ENCODE results near the gene XYLT1. TPM values are rescaled to one million over a fixed set of nuclear protein-coding genes. Genes with fewer than 3 reads are reported as not detected.

Gene XYLT1
- total RNA-seq, 5 donors from 2014 or later (not counting 1 experiment from before 2014, with no cell fraction given), result 25.8 to 70.6 (median 57.8) TPM

- ChIA-PET POLR2A (no interaction called here), CTCF (no interaction called here)
- Mint-ChIP-seq H3K27ac (no peak overlapping the region), H3K27me3 (no peaks in the 10 kb centered on the region), H3K36me3 (peaks cover 53% of the 10 kb centered on the region), H3K4me1 (peaks cover 12 to 27% (median 22%) of the 10 kb centered on the region in 3 donors), H3K4me3 (no peak overlapping the region), H3K9me3 (no peaks in the 10 kb centered on the region)
- Histone ChIP-seq H3K27ac (ENCODE audit: low read length) (no peak overlapping the region), H3K36me3 (ENCODE audit: control insufficient read depth in 2 of 2, extremely low read depth in 1 of 2, insufficient read depth in 1 of 2, low read length in 1 of 2) (peaks cover 0 to 5% of the 10 kb centered on the region in 2 donors), H3K9me3 (no peaks in the 10 kb centered on the region), H3K27me3 (replicated peaks in 1 of 2; ENCODE audit: control insufficient read depth in 2 of 2, extremely low read depth in 1 of 2, insufficient read depth in 2 of 2, low read length in 1 of 2) (no peaks in the 10 kb centered on the region), H3K4me1 (ENCODE audit: control insufficient read depth in 1 of 2, extremely low read depth in 1 of 2, insufficient read depth in 2 of 2, low read length in 2 of 2) (peaks cover 9 to 14% of the 10 kb centered on the region in 2 experiments), H3K4me3 (ENCODE audit: control insufficient read depth in 1 of 2, extremely low read depth in 1 of 2, low read length in 1 of 2) (no peak overlapping the region)
- WGBS (ENCODE audit: insufficient coverage), result 90% methylated on average over 17 of the region's 17 CpGs
- ATAC-seq (replicated peaks in 1 of 4) (no peak), DNase-seq (no peak)
Measured at GRCh38 chr16:17108596-17108995, 362.2 kb downstream of the XYLT1 start.

- peak in 1 of 4 experiments; percentile 9 for ATAC-seq (replicated peaks in 1 of 4)
- H3K36me3 Mint-ChIP-seq, result peaks cover 51% of the 10 kb centered on the region
- DNase-seq, result no peak
- H3K9me3 Mint-ChIP-seq, result no peaks in the 10 kb centered on the region
- Histone ChIP-seq H3K4me1 (ENCODE audit: control insufficient read depth in 1 of 2, extremely low read depth in 1 of 2, insufficient read depth in 2 of 2, low read length in 2 of 2) (peaks cover 9 to 14% of the 10 kb centered on the region in 2 experiments), H3K9me3 (no peaks in the 10 kb centered on the region), H3K27me3 (replicated peaks in 1 of 2; ENCODE audit: control insufficient read depth in 2 of 2, extremely low read depth in 1 of 2, insufficient read depth in 2 of 2, low read length in 1 of 2) (no peaks in the 10 kb centered on the region), H3K27ac (ENCODE audit: low read length) (no peak overlapping the region), H3K4me3 (ENCODE audit: control insufficient read depth in 1 of 2, extremely low read depth in 1 of 2, low read length in 1 of 2) (no peak overlapping the region), H3K36me3 (ENCODE audit: control insufficient read depth in 2 of 2, extremely low read depth in 1 of 2, insufficient read depth in 1 of 2, low read length in 1 of 2) (peaks cover 0 to 3% of the 10 kb centered on the region in 2 donors)
- no peak overlapping the region for H3K4me3 Mint-ChIP-seq
- no peaks in the 10 kb centered on the region for H3K27me3 Mint-ChIP-seq
- peaks cover 17 to 27% (median 25%) of the 10 kb centered on the region in 3 donors for H3K4me1 Mint-ChIP-seq
- H3K27ac Mint-ChIP-seq, result no peak overlapping the region
- POLR2A ChIA-PET, result no interaction called here
- CTCF ChIA-PET, result no interaction called here
- 80% methylated on average over 8 of the region's 8 CpGs for WGBS (ENCODE audit: insufficient coverage)
Measured at GRCh38 chr16:17107450-17107849, 363.3 kb downstream of the XYLT1 start.

GRCh38 chr16:17106243-17106791, 364.4 kb downstream of the XYLT1 start:
- no peaks in the 10 kb centered on the region for H3K27me3 Mint-ChIP-seq
- CTCF ChIA-PET, result no interaction called here
- peaks cover 17 to 27% (median 25%) of the 10 kb centered on the region in 3 donors for H3K4me1 Mint-ChIP-seq

GRCh38 chr16:17105239-17105797, 365.4 kb downstream of the XYLT1 start:
- peaks cover 0 to 1% of the 10 kb centered on the region in 2 donors for H3K36me3 ChIP-seq (ENCODE audit: control insufficient read depth in 2 of 2, extremely low read depth in 1 of 2, insufficient read depth in 1 of 2, low read length in 1 of 2)
- Mint-ChIP-seq H3K27ac (peak overlapping the region in 1 of 2 donors; percentile 18), H3K27me3 (no peaks in the 10 kb centered on the region), H3K36me3 (peaks cover 31% of the 10 kb centered on the region), H3K4me3 (peak overlapping the region in 1 of 3 donors; percentile 50), H3K4me1 (peaks cover 17 to 27% (median 25%) of the 10 kb centered on the region in 3 donors), H3K9me3 (no peaks in the 10 kb centered on the region)
- H3K27ac ChIP-seq (ENCODE audit: low read length), result no peak overlapping the region
- peaks cover 9 to 14% of the 10 kb centered on the region in 2 experiments for H3K4me1 ChIP-seq (ENCODE audit: control insufficient read depth in 1 of 2, extremely low read depth in 1 of 2, insufficient read depth in 2 of 2, low read length in 2 of 2)
- DNase-seq (peak in 10 of 35 experiments; percentile 1 to 30 (median 10)), ATAC-seq (replicated peaks in 1 of 4) (peak; percentile 28 to 81 (median 66))
- no peaks in the 10 kb centered on the region for H3K27me3 ChIP-seq (replicated peaks in 1 of 2; ENCODE audit: control insufficient read depth in 2 of 2, extremely low read depth in 1 of 2, insufficient read depth in 2 of 2, low read length in 1 of 2)
- 66% methylated on average over 4 of the region's 10 CpGs for WGBS (ENCODE audit: insufficient coverage)
- ChIA-PET POLR2A (interaction anchor here in 1 of 2 donors (0.7 kb wide), 1 partner anchor 1861 kb away, joined by 3 read pairs; no protein-coding TSS in a partner anchor), CTCF (no interaction called here)
- no peaks in the 10 kb centered on the region for H3K9me3 ChIP-seq
- H3K4me3 ChIP-seq (ENCODE audit: control insufficient read depth in 1 of 2, extremely low read depth in 1 of 2, low read length in 1 of 2), result peak overlapping the region in 1 of 2 donors; percentile 29

More at GRCh38 chr16:17106243-17106791, 364.4 kb downstream of the XYLT1 start:
- POLR2A ChIA-PET, result no interaction called here
- no peak overlapping the region for H3K27ac ChIP-seq (ENCODE audit: low read length)
- DNase-seq, result no peak
- 64% methylated on average over 9 of the region's 14 CpGs for WGBS (ENCODE audit: insufficient coverage)
- no peak for ATAC-seq (replicated peaks in 1 of 4)
- no peaks in the 10 kb centered on the region for H3K27me3 ChIP-seq (replicated peaks in 1 of 2; ENCODE audit: control insufficient read depth in 2 of 2, extremely low read depth in 1 of 2, insufficient read depth in 2 of 2, low read length in 1 of 2)
- no peaks in the 10 kb centered on the region for H3K9me3 ChIP-seq
- no peak overlapping the region for H3K4me3 ChIP-seq (ENCODE audit: control insufficient read depth in 1 of 2, extremely low read depth in 1 of 2, low read length in 1 of 2)
- H3K9me3 Mint-ChIP-seq, result no peaks in the 10 kb centered on the region
- H3K4me1 ChIP-seq (ENCODE audit: control insufficient read depth in 1 of 2, extremely low read depth in 1 of 2, insufficient read depth in 2 of 2, low read length in 2 of 2), result peaks cover 9 to 14% of the 10 kb centered on the region in 2 experiments
- H3K4me3 Mint-ChIP-seq, result peak overlapping the region in 1 of 3 donors; percentile 50
- peaks cover 40% of the 10 kb centered on the region for H3K36me3 Mint-ChIP-seq
- H3K27ac Mint-ChIP-seq, result no peak overlapping the region
- peaks cover 0 to 3% of the 10 kb centered on the region in 2 donors for H3K36me3 ChIP-seq (ENCODE audit: control insufficient read depth in 2 of 2, extremely low read depth in 1 of 2, insufficient read depth in 1 of 2, low read length in 1 of 2)

- 78% methylated on average over 4 of the region's 5 CpGs for WGBS (ENCODE audit: insufficient coverage)
- H3K27ac Mint-ChIP-seq, result peak overlapping the region; percentile 18 to 49
- POLR2A ChIA-PET, result no interaction called here
Measured at GRCh38 chr16:17104654-17105053, 366.1 kb downstream of the XYLT1 start.

GRCh38 chr16:17103216-17103615, 367.5 kb downstream of the XYLT1 start:
- Mint-ChIP-seq H3K27me3 (no peaks in the 10 kb centered on the region), H3K36me3 (peaks cover 12% of the 10 kb centered on the region), H3K4me1 (peaks cover 17 to 27% (median 25%) of the 10 kb centered on the region in 3 donors), H3K27ac (no peak overlapping the region), H3K4me3 (peak overlapping the region in 1 of 3 donors; percentile 14), H3K9me3 (no peaks in the 10 kb centered on the region)
- Histone ChIP-seq H3K27me3 (replicated peaks in 1 of 2; ENCODE audit: control insufficient read depth in 2 of 2, extremely low read depth in 1 of 2, insufficient read depth in 2 of 2, low read length in 1 of 2) (no peaks in the 10 kb centered on the region), H3K36me3 (ENCODE audit: control insufficient read depth in 2 of 2, extremely low read depth in 1 of 2, insufficient read depth in 1 of 2, low read length in 1 of 2) (no peaks in the 10 kb centered on the region), H3K4me1 (ENCODE audit: control insufficient read depth in 1 of 2, extremely low read depth in 1 of 2, insufficient read depth in 2 of 2, low read length in 2 of 2) (peaks cover 9 to 14% of the 10 kb centered on the region in 2 experiments), H3K4me3 (ENCODE audit: control insufficient read depth in 1 of 2, extremely low read depth in 1 of 2, low read length in 1 of 2) (no peak overlapping the region), H3K27ac (ENCODE audit: low read length) (no peak overlapping the region), H3K9me3 (no peaks in the 10 kb centered on the region)
- no CpG with 5 or more reads among the region's 3 CpGs for WGBS (ENCODE audit: insufficient coverage)
- ATAC-seq (replicated peaks in 1 of 4) (no peak), DNase-seq (no peak)
- CTCF ChIA-PET, result no interaction called here
- POLR2A ChIA-PET, result no interaction called here

More at GRCh38 chr16:17104654-17105053, 366.1 kb downstream of the XYLT1 start:
- Histone ChIP-seq H3K27me3 (replicated peaks in 1 of 2; ENCODE audit: control insufficient read depth in 2 of 2, extremely low read depth in 1 of 2, insufficient read depth in 2 of 2, low read length in 1 of 2) (no peaks in the 10 kb centered on the region), H3K4me3 (ENCODE audit: control insufficient read depth in 1 of 2, extremely low read depth in 1 of 2, low read length in 1 of 2) (no peak overlapping the region), H3K36me3 (ENCODE audit: control insufficient read depth in 2 of 2, extremely low read depth in 1 of 2, insufficient read depth in 1 of 2, low read length in 1 of 2) (no peaks in the 10 kb centered on the region), H3K27ac (ENCODE audit: low read length) (no peak overlapping the region), H3K9me3 (no peaks in the 10 kb centered on the region), H3K4me1 (ENCODE audit: control insufficient read depth in 1 of 2, extremely low read depth in 1 of 2, insufficient read depth in 2 of 2, low read length in 2 of 2) (peaks cover 9 to 14% of the 10 kb centered on the region in 2 experiments)
- Mint-ChIP-seq H3K4me1 (peaks cover 17 to 27% (median 25%) of the 10 kb centered on the region in 3 donors), H3K9me3 (no peaks in the 10 kb centered on the region), H3K27me3 (no peaks in the 10 kb centered on the region), H3K36me3 (peaks cover 25% of the 10 kb centered on the region), H3K4me3 (peak overlapping the region in 1 of 3 donors; percentile 50)
- no peak for DNase-seq
- no peak for ATAC-seq (replicated peaks in 1 of 4)
- CTCF ChIA-PET, result no interaction called here

Data from T-cell (primary cell).